Tibial artery (tissue), 4 donors: ENCODE results near the gene ODAD4.

Source experiments
- DNase-seq, 2 donors: peaks; one replicate each; pipeline ENCODE4 v3.0.0-alpha.2; 2019
- H3K27ac ChIP-seq, 2 donors: fragments of 200-600 bp; sonication (generic) in 1 of 2; 1 replicate in 1 of 2; 2 replicates in 1 of 2; pipeline ENCODE4 v1.5.1; 2018 to 2019; ENCODE audit warnings: mild to moderate bottlenecking in 1 of 2
- H3K27me3 ChIP-seq, 2 donors: fragments of 200-600 bp; sonication (generic) in 1 of 2; one replicate each; pipeline versions ENCODE4 v1.5.1 to v1.6.0; 2016 to 2019
- H3K36me3 ChIP-seq, 3 donors: fragments of 200-600 bp; sonication (generic) in 2 of 3; one replicate each; pipeline ENCODE4 v1.5.1; 2016 to 2019; ENCODE audit warnings: mild to moderate bottlenecking in 2 of 3
- H3K4me1 ChIP-seq, 4 donors: fragments of 200-600 bp; sonication (generic) in 2 of 4; 1 replicate in 3 of 4; 2 replicates in 1 of 4; pipeline ENCODE4 v1.5.1; 2016 to 2019
- H3K4me3 ChIP-seq, 2 donors: fragments of 200-600 bp; sonication (generic) in 1 of 2; 1 replicate in 1 of 2; 2 replicates in 1 of 2; pipeline ENCODE4 v1.5.1; 2018 to 2019; ENCODE audit warnings: mild to moderate bottlenecking in 2 of 2
- H3K9me3 ChIP-seq, 3 donors: fragments of 200-600 bp; sonication (generic) in 1 of 3; one replicate each; pipeline ENCODE4 v1.5.1; 2016 to 2019
- CTCF ChIP-seq, 2 experiments: fragments of 200-600 bp in 1 of 2; fragments of 450-650 bp in 1 of 2; IDR thresholded peaks; one replicate each; pipeline ENCODE4 v1.5.1; 2017 to 2019; ENCODE audit warnings: antibody characterized with exemption in 2 of 2, mild to moderate bottlenecking in 1 of 2, moderate library complexity in 1 of 2
- intact Hi-C: fragments of 100-400 bp; cut with DNase I; formaldehyde crosslinking; loops from one replicate; pipeline ENCODE4 v1.15.0; 2023; ENCODE audit warnings: low total_unique reads

ODAD4 gene

GRCh38 chr17:41986634-41987033 is 56.2 kb downstream of the ODAD4 start:
- intact Hi-C loops: no loop called here
- H3K27ac ChIP-seq: no peak overlapping the region

GRCh38 chr17:41987642-41988041 is 57.2 kb downstream of the ODAD4 start:
- no peak for DNase-seq
- no peak for TF ChIP-seq CTCF (IDR thresholded peaks at IDR 0.05)
- H3K4me3 ChIP-seq: no peak overlapping the region
- no peaks in the 10 kb centered on the region for H3K9me3 ChIP-seq
- no peak overlapping the region for H3K27ac ChIP-seq
- peaks cover 75 to 93% (median 87%) of the 10 kb centered on the region in 3 donors for H3K36me3 ChIP-seq
- intact Hi-C loops: no loop called here
- H3K27me3 ChIP-seq: no peaks in the 10 kb centered on the region
- H3K4me1 ChIP-seq: no peaks in the 10 kb centered on the region

More at GRCh38 chr17:41986634-41987033, 56.2 kb downstream of the ODAD4 start:
- TF ChIP-seq CTCF (IDR thresholded peaks at IDR 0.05): no peak
- H3K4me1 ChIP-seq: no peaks in the 10 kb centered on the region
- H3K4me3 ChIP-seq: no peak overlapping the region
- DNase-seq: no peak
- H3K36me3 ChIP-seq: peaks cover 75 to 93% (median 86%) of the 10 kb centered on the region in 3 donors
- no peaks in the 10 kb centered on the region for H3K27me3 ChIP-seq
- no peaks in the 10 kb centered on the region for H3K9me3 ChIP-seq

- DNase-seq: no peak
- TF ChIP-seq CTCF (IDR thresholded peaks at IDR 0.05): no peak
- no peaks in the 10 kb centered on the region for H3K4me1 ChIP-seq
- H3K27me3 ChIP-seq: no peaks in the 10 kb centered on the region
- peaks cover 73 to 93% (median 87%) of the 10 kb centered on the region in 3 donors for H3K36me3 ChIP-seq
- H3K9me3 ChIP-seq: no peaks in the 10 kb centered on the region
- intact Hi-C loops: no loop called here
- H3K4me3 ChIP-seq: no peak overlapping the region
- H3K27ac ChIP-seq: no peak overlapping the region
Observed at GRCh38 chr17:41988418-41988817, 58.0 kb downstream of the ODAD4 start.

GRCh38 chr17:41989702-41990419 is 59.4 kb downstream of the ODAD4 start:
- no peak overlapping the region for H3K4me3 ChIP-seq
- H3K27me3 ChIP-seq: no peaks in the 10 kb centered on the region
- H3K4me1 ChIP-seq: no peaks in the 10 kb centered on the region
- TF ChIP-seq CTCF (IDR thresholded peaks at IDR 0.05): no peak
- H3K36me3 ChIP-seq: peaks cover 74 to 93% (median 86%) of the 10 kb centered on the region in 3 donors
- no peak for DNase-seq
- intact Hi-C loops: no loop called here
- no peaks in the 10 kb centered on the region for H3K9me3 ChIP-seq
- no peak overlapping the region for H3K27ac ChIP-seq

- H3K27me3 ChIP-seq: no peaks in the 10 kb centered on the region
- intact Hi-C loops: no loop called here
- H3K4me3 ChIP-seq: no peak overlapping the region
- peaks cover 83 to 97% (median 96%) of the 10 kb centered on the region in 3 donors for H3K36me3 ChIP-seq
- H3K27ac ChIP-seq: no peak overlapping the region
- DNase-seq: no peak
- no peaks in the 10 kb centered on the region for H3K4me1 ChIP-seq
- no peaks in the 10 kb centered on the region for H3K9me3 ChIP-seq
- no peak for TF ChIP-seq CTCF (IDR thresholded peaks at IDR 0.05)
Observed at GRCh38 chr17:41992576-41992975, 62.2 kb downstream of the ODAD4 start.
